IMR-90 (cell line): ENCODE measurements around the gene GGNBP2. TPM values are rescaled to one million over a fixed set of nuclear protein-coding genes. Genes with fewer than 3 reads are reported as not detected.

Source experiments
- ATAC-seq: fragments of 200-7000 bp; cut with Tn5 transposase; 2 replicates; pipeline ENCODE4 v1.9.1; 2020; ENCODE audit warnings: low read depth, mild to moderate bottlenecking, moderate library complexity
- BruUV-seq: library from RNA; stranded (reverse); fragments of 400-500 nt; replicated peaks from 2 replicates; lab custom pipeline; 2021; lab: Mats Ljungman, UMichigan
- CTCF ChIA-PET: fragments of 300-600 bp; formaldehyde crosslinking; extraction: SDS; loops from one replicate; lab custom pipeline; 2021; ENCODE audit warnings: antibody characterized with exemption; lab: Yijun Ruan, JAX
- POLR2A ChIA-PET: fragments of 300-600 bp; sonication (Branson Sonifier 250); formaldehyde crosslinking; loops from one replicate; lab custom pipeline; 2022; ENCODE audit warnings: antibody characterized with exemption; ENCODE audit not compliant: unreplicated experiment; lab: Charles Lee
- DNase-seq: peaks from one replicate; pipeline ENCODE4 v3.0.0; 2013
- H2AFZ ChIP-seq: replicated peaks from 2 replicates; pipeline ENCODE3; 2013; ENCODE audit warnings: low read length, mild to moderate bottlenecking; ENCODE audit not compliant: poor library complexity
- H2AK5ac ChIP-seq: 2 replicates; pipeline ENCODE4 v1.6.1; 2013; ENCODE audit warnings: low read depth, low read length, inconsistent platforms
- H2AK9ac ChIP-seq: replicated peaks from 2 replicates; pipeline ENCODE3; 2013; ENCODE audit warnings: mild to moderate bottlenecking, low read depth, low read length, moderate library complexity; ENCODE audit not compliant: poor library complexity
- H2BK120ac ChIP-seq: 2 replicates; pipeline ENCODE4 v1.6.1; 2013; ENCODE audit warnings: low read depth, low read length, inconsistent platforms
- H2BK15ac ChIP-seq: 3 replicates; pipeline ENCODE4 v1.6.1; 2013; ENCODE audit warnings: low read depth, low read length, inconsistent platforms
- H2BK20ac ChIP-seq: 2 replicates; pipeline ENCODE4 v1.6.1; 2013; ENCODE audit warnings: low read depth, mild to moderate bottlenecking, inconsistent platforms, low read length, moderate library complexity
- H2BK5ac ChIP-seq: 2 replicates; pipeline ENCODE4 v1.6.1; 2013; ENCODE audit warnings: mild to moderate bottlenecking, low read depth, low read length, inconsistent platforms; ENCODE audit not compliant: poor library complexity, severe bottlenecking
- H3K14ac ChIP-seq: replicated peaks from 2 replicates; pipeline ENCODE4 v1.6.1; 2013; ENCODE audit warnings: low read depth, low read length, inconsistent platforms
- H3K18ac ChIP-seq: 2 replicates; pipeline ENCODE4 v1.6.1; 2013; ENCODE audit warnings: low read depth, low read length, control low read depth
- H3K23ac ChIP-seq: 2 replicates; pipeline ENCODE4 v1.6.1; 2013; ENCODE audit warnings: low read depth, low read length, inconsistent platforms
- H3K27ac ChIP-seq: 2 replicates; pipeline ENCODE4 v1.5.1; 2013; ENCODE audit warnings: mild to moderate bottlenecking, control low read depth, low read length; ENCODE audit not compliant: insufficient read depth
- H3K27me3 ChIP-seq: 2 replicates; pipeline ENCODE4 v1.6.1; 2013; ENCODE audit warnings: low read length; ENCODE audit not compliant: control insufficient read depth, insufficient read depth
- H3K36me3 ChIP-seq: 2 replicates; pipeline ENCODE4 v1.6.1; 2013; ENCODE audit warnings: low read length, mixed read lengths; ENCODE audit not compliant: control insufficient read depth, insufficient read depth
- H3K4ac ChIP-seq: 2 replicates; pipeline ENCODE4 v1.6.1; 2013; ENCODE audit warnings: low read depth, low read length, inconsistent platforms
- H3K4me1 ChIP-seq: 2 replicates; pipeline ENCODE4 v1.6.1; 2013; ENCODE audit warnings: low read length, mixed read lengths; ENCODE audit not compliant: control insufficient read depth, insufficient read depth
- H3K4me2 ChIP-seq: 2 replicates; pipeline ENCODE4 v1.6.1; 2013; ENCODE audit warnings: low read depth, mild to moderate bottlenecking, control low read depth, low read length, moderate library complexity
- H3K4me3 ChIP-seq: 2 replicates; pipeline ENCODE4 v1.5.1; 2013; ENCODE audit warnings: low read depth, mild to moderate bottlenecking, control low read depth, low read length, moderate library complexity; ENCODE audit not compliant: insufficient read depth
- H3K56ac ChIP-seq: 2 replicates; pipeline ENCODE4 v1.6.1; 2013; ENCODE audit warnings: low read length, inconsistent platforms; ENCODE audit not compliant: insufficient read depth; ENCODE audit errors: extremely low read depth
- H3K79me1 ChIP-seq, 2 experiments: 2 replicates each; pipeline ENCODE4 v1.6.1; 2013; ENCODE audit warnings: low read length in 2 of 2, inconsistent platforms in 1 of 2, low read depth in 1 of 2
- H3K9ac ChIP-seq: 2 replicates; pipeline ENCODE4 v1.6.1; 2013; ENCODE audit warnings: low read depth, low read length, control low read depth
- H3K9me1 ChIP-seq: 2 replicates; pipeline ENCODE4 v1.6.1; 2013; ENCODE audit warnings: low read length, inconsistent platforms; ENCODE audit not compliant: insufficient read depth
- H3K9me3 ChIP-seq: 2 replicates; pipeline ENCODE4 v1.6.1; 2013; ENCODE audit warnings: low read length; ENCODE audit not compliant: control insufficient read depth, insufficient read depth
- H4K20me1 ChIP-seq: 2 replicates; pipeline ENCODE4 v1.6.1; 2013; ENCODE audit warnings: low read length, inconsistent platforms; ENCODE audit not compliant: insufficient read depth
- H4K5ac ChIP-seq: 2 replicates; pipeline ENCODE4 v1.6.1; 2013; ENCODE audit warnings: mild to moderate bottlenecking, low read depth, low read length, control low read depth
- H4K8ac ChIP-seq, 2 experiments: 2 replicates each; pipeline ENCODE4 v1.6.1; 2013; ENCODE audit warnings: low read depth in 2 of 2, low read length in 2 of 2, control low read depth in 1 of 2, inconsistent platforms in 1 of 2
- H4K91ac ChIP-seq: 2 replicates; pipeline ENCODE4 v1.6.1; 2013; ENCODE audit warnings: low read depth, low read length, inconsistent platforms; ENCODE audit not compliant: insufficient read depth
- CHD1 ChIP-seq: IDR thresholded peaks from 2 replicates; pipeline ENCODE4 v1.6.1; 2012; ENCODE audit warnings: low read depth, low read length, improper control_type of control experiment
- CTCF ChIP-seq: conservative IDR thresholded peaks from 2 replicates; pipeline ENCODE4 v1.5.1; 2012; ENCODE audit warnings: mild to moderate bottlenecking, low read depth, low read length, improper control_type of control experiment
- ELK1 ChIP-seq: fragments of 150-350 bp; IDR thresholded peaks from 2 replicates; pipeline ENCODE4 v1.6.1; 2016; ENCODE audit warnings: low read depth, mild to moderate bottlenecking, low read length, moderate library complexity, borderline replicate concordance
- FOS ChIP-seq: fragments of 150-350 bp; IDR thresholded peaks from 2 replicates; pipeline ENCODE4 v1.6.1; 2016; ENCODE audit warnings: low read depth, low read length
- MAFK ChIP-seq: IDR thresholded peaks from 2 replicates; pipeline ENCODE4 v1.6.1; 2012; ENCODE audit warnings: low read depth, low read length, improper control_type of control experiment
- MAZ ChIP-seq: IDR thresholded peaks from 2 replicates; pipeline ENCODE4 v1.6.1; 2012; ENCODE audit warnings: low read depth, mild to moderate bottlenecking, low read length, improper control_type of control experiment, moderate library complexity, borderline replicate concordance
- MXI1 ChIP-seq: IDR thresholded peaks from 2 replicates; pipeline ENCODE4 v1.6.1; 2012; ENCODE audit warnings: low read depth, mild to moderate bottlenecking, low read length, moderate library complexity, borderline replicate concordance
- POLR2A ChIP-seq: IDR thresholded peaks from 2 replicates; pipeline ENCODE4 v1.6.1; 2012; ENCODE audit warnings: mild to moderate bottlenecking, low read depth, low read length
- USF2 ChIP-seq: fragments of 150-350 bp; IDR thresholded peaks from 2 replicates; pipeline ENCODE4 v1.6.1; 2017; ENCODE audit warnings: mild to moderate bottlenecking, antibody characterized with exemption, low read length, low read depth
- whole genome bisulfite sequencing, 2 experiments: methylation state at CpG; one replicate each; pipeline versions ENCODE4 v1.1.5 to v1.1.7; 2013; ENCODE audit warnings: missing lambda C conversion rate in 2 of 2; ENCODE audit not compliant: insufficient read length in 1 of 2; ENCODE audit errors: extremely low coverage in 2 of 2; 5-methylcytosine and 5-hydroxymethylcytosine counted together
- dilution Hi-C: fragments of 300-500 bp; cut with HindIII; formaldehyde crosslinking; loops from one replicate; pipeline ENCODE4 v1.14.3; 2018; ENCODE audit warnings: low sequenced_read_pairs; ENCODE audit not compliant: unreplicated experiment
- in situ Hi-C: fragments of 300-500 bp; cut with MboI; formaldehyde crosslinking; loops from 3 replicates; pipeline ENCODE4 v1.14.3; 2019; ENCODE audit warnings: low sequenced_read_pairs, inconsistent platforms, mixed read lengths
- intact Hi-C: fragments of 100-400 bp; cut with micrococcal nuclease; formaldehyde crosslinking; loops from 2 replicates; pipeline ENCODE4 v1.10.0; 2022
- polyA plus RNA-seq, 3 experiments: library from polyadenylated mRNA; depleted of rRNA; stranded (reverse); fragments of >200 nt; gene quantifications; 2 replicates each; pipeline ENCODE4 v1.2.3, GENCODE V29; 2012; ENCODE audit warnings: low replicate concordance in 1 of 3
- total RNA-seq: library from RNA; depleted of rRNA; stranded (reverse); fragments of >200 nt; gene quantifications from 2 replicates; pipeline ENCODE4 v1.2.3, GENCODE V29; 2012

Gene GGNBP2
- total and polyA plus RNA-seq, 2 of the 4 experiments (the other 2 are of a cell fraction) = 40.7 to 56.2 TPM

- Histone ChIP-seq H2AK9ac (peak within 1 kb of the TSS; percentile 91), H4K5ac (no peak within 1 kb of the TSS), H3K4me3 (peak within 1 kb of the TSS; percentile 93), H3K18ac (no peak within 1 kb of the TSS), H3K4ac (peak within 1 kb of the TSS; percentile 30; the same call in 1 of the 2 replicates), H3K4me2 (peak within 1 kb of the TSS; percentile 99), H3K27me3 (no peaks in the 10 kb centered on the region), H4K20me1 (peaks cover 9% of the 10 kb centered on the region; the same call in 1 of the 2 replicates), H3K4me1 (peaks cover 5% of the 10 kb centered on the region), H3K9me1 (peaks cover 21% of the 10 kb centered on the region), H3K14ac (peak within 1 kb of the TSS; percentile 63), H2BK120ac (no peak within 1 kb of the TSS), H2AK5ac (peak within 1 kb of the TSS; percentile 45), H2AFZ (peak within 1 kb of the TSS; percentile 91), H3K79me1 (peaks cover 23 to 46% of the 10 kb centered on the region in 2 experiments), H3K9me3 (no peaks in the 10 kb centered on the region), H2BK20ac (no peak within 1 kb of the TSS), H2BK15ac (no peak within 1 kb of the TSS), H3K9ac (peak within 1 kb of the TSS; percentile 69), H2BK5ac (peak within 1 kb of the TSS; percentile 41), H3K56ac (no peak within 1 kb of the TSS), H3K23ac (peak within 1 kb of the TSS; percentile 84), H3K36me3 (peaks cover 21% of the 10 kb centered on the region), H3K27ac (peak within 1 kb of the TSS; percentile 64), H4K91ac (peak within 1 kb of the TSS; percentile 7; the same call in 1 of the 2 replicates), H4K8ac (peak within 1 kb of the TSS; percentile 49 to 59; a peak in 3 of 4 replicates)
- TF ChIP-seq MAZ (peak; percentile 65; the same call in 1 of the 2 replicates), CTCF (0 out of 2 replicates have a peak, but pooled peaks have one; percentile 3), ELK1 (no peak), CHD1 (no peak), FOS (no peak), MAFK (no peak), MXI1 (peak; percentile 13; the same call in 1 of the 2 replicates), USF2 (no peak), POLR2A (no peak)
- BruUV-seq = no TSS peak
- ATAC-seq = peak; percentile 97
- CTCF ChIA-PET = no interaction called here
- dilution Hi-C loops = no loop called here
- WGBS, 2 experiments = 0% methylated on average over 40 of the region's 87 CpGs; no CpG with 5 or more reads in 1 of the 2 experiments
- POLR2A ChIA-PET = interaction anchor here (0.6 kb wide), 1 partner anchor 694 kb away, joined by 3 read pairs; no protein-coding TSS in a partner anchor
- in situ Hi-C loops = no loop called here
- DNase-seq = peak; percentile 64
- intact Hi-C loops = no loop called here
Measured at GRCh38 chr17:36591434-36592315, 47.0 kb downstream of the GGNBP2 start, which contains the start of gene DHRS11. Gene DHRS11 (plus strand): TSS chr17:36591879. CDS start chr17:36592010, 131 bp downstream.
